Ovary (tissue), 9 donors: Measurements from ENCODE around the gene SLC35B4. TPM values are rescaled to one million over a fixed set of nuclear protein-coding genes. Genes with fewer than 3 reads are reported as not detected.

Experiments
- DNase-seq, 5 donors: peaks; one replicate each; pipeline ENCODE4 v3.0.0-alpha.2; 2019 to 2020
- H3K27ac ChIP-seq, 2 donors: fragments of 200-600 bp; one replicate each; pipeline versions ENCODE4 v1.5.1 to v1.8.0; 2019 to 2022
- H3K27me3 ChIP-seq: fragments of 200-600 bp; one replicate; pipeline ENCODE4 v1.8.0; 2022
- H3K36me3 ChIP-seq: fragments of 200-600 bp; sonication (generic); one replicate; pipeline ENCODE4 v1.5.1; 2019
- H3K4me1 ChIP-seq: one replicate; pipeline ENCODE4 v1.8.1; 2013; ENCODE audit warnings: mild to moderate bottlenecking, moderate library complexity; ENCODE audit not compliant: insufficient read depth
- H3K4me3 ChIP-seq: fragments of 200-600 bp; sonication (generic); one replicate; pipeline ENCODE4 v1.5.1; 2017
- H3K9me3 ChIP-seq, 2 donors: fragments of 200-600 bp in 1 of 2; sonication (generic) in 1 of 2; one replicate each; pipeline versions ENCODE4 v1.5.1 to v1.8.1; 2013 to 2019; ENCODE audit warnings: mild to moderate bottlenecking in 1 of 2, moderate library complexity in 1 of 2
- CTCF ChIP-seq, 3 donors: fragments of 450-650 bp in 2 of 3; fragments of 200-600 bp in 1 of 3; IDR thresholded peaks; one replicate each; pipeline versions ENCODE4 v1.5.1 to v1.8.0; 2016 to 2022; ENCODE audit warnings: antibody characterized with exemption in 3 of 3, mild to moderate bottlenecking in 1 of 3
- EP300 ChIP-seq: sonication (generic); formaldehyde crosslinking; IDR thresholded peaks from one replicate; pipeline ENCODE4 v1.6.1; 2017; ENCODE audit warnings: antibody characterized with exemption
- POLR2A ChIP-seq: fragments of 450-650 bp; IDR thresholded peaks from one replicate; pipeline ENCODE4 v1.6.1; 2017; ENCODE audit warnings: antibody characterized with exemption, mild to moderate bottlenecking, moderate library complexity
- WGBS, 3 donors: extraction: QIAGEN DNeasy Blood & Tissue Kit in 1 of 3; methylation state at CpG; one replicate each; pipeline versions ENCODE4 v1.1.5 to v1.1.7; 2013 to 2017; 5-methylcytosine and 5-hydroxymethylcytosine counted together
- intact Hi-C, 4 donors: fragments of 100-400 bp; cut with DNase I; formaldehyde crosslinking; loops; one replicate each; pipeline versions ENCODE4 v1.11.0 to v1.15.1; 2022 to 2023
- polyA plus RNA-seq, 2 donors: library from polyadenylated mRNA; stranded (reverse); fragments of 200-250 nt in 1 of 2; fragments of 350-450 nt in 1 of 2; fragmentation: Illumina TruSeq in 1 of 2; extraction: RNeasy Lipid Tissue Mini Kit (QIAGEN cat#74804) in 1 of 2; gene quantifications; one replicate each; pipeline ENCODE4 v1.2.3, GENCODE V29; 2013 to 2014
- total RNA-seq, 7 donors: library from RNA; depleted of rRNA in 2 of 7; stranded (reverse); fragments of >200 nt in 2 of 7; fragmentation: NEBNext Ultra II Directional in 3 of 7; extraction: Animal tissue kit (Norgen Biotek cat#: 25700) in 3 of 7; gene quantifications; one replicate each; pipeline versions ENCODE4 v1.1.0 to v1.2.4, GENCODE V29; 2016 to 2023
- donor health status: DM: no; HTN: no; CAD: no; lungs with moderate emphysema.
- donor health status: DM: no; HTN: no; CAD: no.
- donor health status: Bipolar disorder and iron deficiency.
- donor health status: DM: yes; HTN: yes; CAD: no.
- donor health status: DM: no; HTN: no; CAD: no.
- donor health status: DM: yes; HTN: yes; CAD: no.

The SLC35B4 gene
- total and polyA plus RNA-seq, 9 donors = 3.9 to 25.7 (median 15.7) TPM

DNA sequence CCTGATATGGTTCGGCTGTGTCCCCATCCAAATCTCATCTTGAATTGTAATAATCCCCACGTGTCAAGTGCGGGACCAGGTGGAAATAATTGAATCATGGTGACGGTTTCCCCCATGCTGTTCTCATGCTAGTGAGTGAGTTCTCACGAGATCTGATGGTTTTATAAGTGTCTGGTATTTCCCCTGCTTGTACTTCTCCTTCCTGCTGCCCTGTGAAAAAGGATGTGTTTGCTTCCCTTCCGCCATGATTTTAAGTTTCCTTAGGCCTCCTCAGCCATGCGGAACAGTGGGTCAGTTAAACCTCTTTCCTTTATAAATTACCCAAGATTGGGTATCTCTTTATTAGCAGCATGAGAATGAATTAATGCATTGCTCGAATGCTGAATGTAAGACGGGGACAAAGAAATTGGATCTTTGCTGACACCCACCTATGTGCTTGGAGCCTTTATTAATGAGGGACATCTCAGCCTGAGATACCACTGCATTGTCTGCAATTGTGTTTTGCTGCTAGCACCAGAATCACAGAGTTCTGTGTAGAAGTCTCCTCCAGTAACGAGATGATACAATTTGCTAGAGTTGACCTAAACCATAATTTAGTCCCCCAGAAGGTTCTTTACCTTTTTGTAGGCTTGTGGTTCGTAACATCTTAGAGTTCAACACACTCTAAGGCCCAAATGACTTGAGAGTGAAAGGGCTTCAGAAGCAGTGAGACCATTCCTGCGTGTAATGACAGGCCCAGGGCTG, 28.6 kb downstream of the SLC35B4 start:
- no peaks in the 10 kb centered on the region for H3K9me3 ChIP-seq
- 83 to 88% (median 85%) methylated on average over 12 of the region's 12 CpGs for WGBS, 3 donors

GRCh38 chr7:134284952-134285351, 31.8 kb downstream of the SLC35B4 start:
- Histone ChIP-seq H3K36me3 (no peaks in the 10 kb centered on the region), H3K4me3 (no peak overlapping the region), H3K4me1 (no peaks in the 10 kb centered on the region), H3K27ac (no peak overlapping the region), H3K9me3 (no peaks in the 10 kb centered on the region), H3K27me3 (no peaks in the 10 kb centered on the region)
- intact Hi-C loops = no loop called here
- TF ChIP-seq EP300 (no peak), CTCF (IDR thresholded peaks at IDR 0.05) (no peak), POLR2A (no peak)
- 66 to 90% (median 87%) methylated on average over 3 of the region's 3 CpGs for WGBS, 3 donors
- no peak for DNase-seq

More for the DNA sequence above, 28.6 kb downstream of the SLC35B4 start:
- Histone ChIP-seq H3K27me3 (no peaks in the 10 kb centered on the region), H3K4me1 (no peaks in the 10 kb centered on the region), H3K27ac (no peak overlapping the region), H3K4me3 (no peak overlapping the region), H3K36me3 (no peaks in the 10 kb centered on the region)
- DNase-seq = no peak
- TF ChIP-seq POLR2A (no peak), CTCF (IDR thresholded peaks at IDR 0.05) (no peak), EP300 (no peak)
- intact Hi-C loops = no loop called here

DNA sequence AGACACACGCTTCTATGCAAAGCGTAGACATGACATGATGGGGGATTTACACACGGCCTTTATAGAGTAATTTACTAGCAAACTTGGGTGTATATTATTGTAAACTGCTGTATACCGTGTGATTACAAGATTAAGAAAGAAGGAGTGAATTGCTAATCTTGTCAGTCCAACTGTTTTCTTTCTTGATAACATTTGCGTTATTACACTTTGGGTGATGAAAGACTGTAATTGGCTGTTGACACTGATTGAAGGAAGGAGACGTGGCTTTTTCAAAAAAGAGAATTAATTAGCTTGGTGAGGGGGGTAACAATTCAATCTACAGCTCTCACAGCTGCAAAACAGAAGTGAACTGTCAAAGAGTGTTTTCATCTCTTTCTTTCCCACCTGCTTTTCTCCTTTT, 32.7 kb downstream of the SLC35B4 start:
- intact Hi-C loops = no loop called here
- TF ChIP-seq POLR2A (no peak), CTCF (IDR thresholded peaks at IDR 0.05) (no peak), EP300 (no peak)
- DNase-seq = no peak
- no peak overlapping the region for H3K27ac ChIP-seq
- no peaks in the 10 kb centered on the region for H3K27me3 ChIP-seq
- H3K36me3 ChIP-seq = no peaks in the 10 kb centered on the region
- H3K4me3 ChIP-seq = no peak overlapping the region
- WGBS, 3 donors = 22 to 43% (median 29%) methylated on average over 6 of the region's 6 CpGs
- H3K4me1 ChIP-seq = no peaks in the 10 kb centered on the region
- H3K9me3 ChIP-seq = no peaks in the 10 kb centered on the region

DNA sequence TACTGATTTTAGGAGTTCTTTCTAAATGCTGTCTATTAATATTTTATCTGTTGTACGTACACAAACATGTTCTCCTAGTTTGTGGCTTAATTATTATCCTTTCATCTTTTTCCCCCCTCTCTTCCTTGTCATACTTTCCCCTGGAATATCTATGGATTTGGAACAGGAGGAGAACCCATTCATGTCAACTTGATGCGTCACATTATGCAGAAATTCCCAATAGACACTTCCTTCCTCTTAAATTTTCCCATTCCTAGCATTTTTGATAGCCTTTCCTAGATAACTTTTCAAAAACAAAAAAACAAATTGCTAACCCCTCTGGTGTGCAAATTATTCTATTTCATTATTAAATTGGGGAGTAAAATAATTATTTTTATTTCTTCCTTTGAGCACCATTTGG, 36.2 kb downstream of the SLC35B4 start:
- Histone ChIP-seq H3K27ac (no peak overlapping the region), H3K27me3 (no peaks in the 10 kb centered on the region), H3K36me3 (no peaks in the 10 kb centered on the region), H3K4me3 (no peak overlapping the region), H3K9me3 (no peaks in the 10 kb centered on the region), H3K4me1 (no peaks in the 10 kb centered on the region)
- TF ChIP-seq CTCF (IDR thresholded peaks at IDR 0.05) (no peak), EP300 (no peak), POLR2A (no peak)
- no peak for DNase-seq
- intact Hi-C loops = no loop called here
- 66 to 76% (median 72%) methylated on average over 2 of the region's 2 CpGs for WGBS, 3 donors
